PC-3 (cell line): ENCODE data around the gene PRF1.

Source experiments
- CTCF ChIP-seq: fragments of 300-600 bp; sonication (generic); conservative IDR thresholded peaks from 2 replicates; pipeline ENCODE4 v1.5.1; 2017; ENCODE audit warnings: antibody characterized with exemption, low read depth, mild to moderate bottlenecking, low read length
- EZH2 ChIP-seq: fragments of 300-600 bp; sonication (generic); IDR thresholded peaks from one replicate; pipeline ENCODE4 v1.6.1; 2017; ENCODE audit warnings: antibody characterized with exemption, mild to moderate bottlenecking, low read length; ENCODE audit not compliant: unreplicated experiment
- EZH2phosphoT487 ChIP-seq: fragments of 300-600 bp; sonication (generic); IDR thresholded peaks from 2 replicates; pipeline ENCODE4 v1.6.1; 2018; ENCODE audit warnings: mild to moderate bottlenecking, antibody characterized with exemption, low read length, borderline replicate concordance

- TF ChIP-seq EZH2 (no peak), CTCF (no peak), EZH2phosphoT487 (no peak)
These were observed 20.0 kb upstream of the PRF1 start for GRCh38 chr10:70622541-70622940.
